ENCODE results near the gene TOX2.
A peak's percentile ranks its signal among the peaks of the same experiment; 100 is the strongest.

TOX2 gene

GRCh38 chr20:43914311-43915210 lies at the start of gene TOX2:
TOX2 (plus strand) TSS chr20:43914852; CDS start chr20:43914892, 40 bp downstream.
- DNase-seq (ENCODE audit: low read depth): no peak

GRCh38 chr20:43868091-43868490 lies 46.6 kb upstream of the TOX2 start:
- DNase-seq (ENCODE audit: low read depth): no peak

- DNase-seq (ENCODE audit: low read depth): no peak
Measured at GRCh38 chr20:43870484-43870883, 44.2 kb upstream of the TOX2 start.

GRCh38 chr20:43878776-43879175 lies 35.9 kb upstream of the TOX2 start:
- DNase-seq (ENCODE audit: low read depth): no peak

GRCh38 chr20:43893930-43894329 lies 20.7 kb upstream of the TOX2 start:
- DNase-seq (ENCODE audit: low read depth): no peak

- DNase-seq (ENCODE audit: low read depth): no peak
Measured at GRCh38 chr20:43894491-43894890, 20.2 kb upstream of the TOX2 start.

GRCh38 chr20:43895235-43895634 lies 19.4 kb upstream of the TOX2 start:
- peak; percentile 48 for DNase-seq (ENCODE audit: low read depth)

- no peak for DNase-seq (ENCODE audit: low read depth)
Measured at GRCh38 chr20:43899274-43900120, 15.2 kb upstream of the TOX2 start.

- no peak for DNase-seq (ENCODE audit: low read depth)
Measured at GRCh38 chr20:43900121-43900466, 14.6 kb upstream of the TOX2 start.

GRCh38 chr20:43900496-43900895 lies 14.2 kb upstream of the TOX2 start:
- DNase-seq (ENCODE audit: low read depth): no peak

- DNase-seq (ENCODE audit: low read depth): no peak
Measured at GRCh38 chr20:43901296-43901695, 13.4 kb upstream of the TOX2 start.

- DNase-seq (ENCODE audit: low read depth): no peak
Measured at GRCh38 chr20:43903953-43904826, 10.5 kb upstream of the TOX2 start.

- no peak for DNase-seq (ENCODE audit: low read depth)
Measured at GRCh38 chr20:43904827-43905177, 9.8 kb upstream of the TOX2 start.

GRCh38 chr20:43906505-43907034 lies 8.1 kb upstream of the TOX2 start:
- no peak for DNase-seq (ENCODE audit: low read depth)

- DNase-seq (ENCODE audit: low read depth): no peak
Measured at GRCh38 chr20:43909211-43909610, 5.4 kb upstream of the TOX2 start.

GRCh38 chr20:43909720-43910119 lies 4.9 kb upstream of the TOX2 start:
- DNase-seq (ENCODE audit: low read depth): no peak

GRCh38 chr20:43910564-43910963 lies 4.1 kb upstream of the TOX2 start:
- no peak for DNase-seq (ENCODE audit: low read depth)

GRCh38 chr20:43911066-43911465 lies 3.6 kb upstream of the TOX2 start:
- peak; percentile 29 for DNase-seq (ENCODE audit: low read depth)

- DNase-seq (ENCODE audit: low read depth): no peak
Measured at GRCh38 chr20:43913291-43914025, 1.2 kb upstream of the TOX2 start.

GRCh38 chr20:43915211-43916072 lies 790 bp downstream of the TOX2 start:
- DNase-seq (ENCODE audit: low read depth): no peak
